Tibial artery (tissue), 4 donors: ENCODE data around the gene PTPRG.
A peak's percentile ranks its signal among the peaks of the same experiment; 100 is the strongest.

Source experiments
- DNase-seq, 2 donors: peaks; one replicate each; pipeline ENCODE4 v3.0.0-alpha.2; 2019
- H3K27ac ChIP-seq, 2 donors: fragments of 200-600 bp; sonication (generic) in 1 of 2; 1 replicate in 1 of 2; 2 replicates in 1 of 2; pipeline ENCODE4 v1.5.1; 2018 to 2019; ENCODE audit warnings: mild to moderate bottlenecking in 1 of 2
- H3K27me3 ChIP-seq, 2 donors: fragments of 200-600 bp; sonication (generic) in 1 of 2; one replicate each; pipeline versions ENCODE4 v1.5.1 to v1.6.0; 2016 to 2019
- H3K36me3 ChIP-seq, 3 donors: fragments of 200-600 bp; sonication (generic) in 2 of 3; one replicate each; pipeline ENCODE4 v1.5.1; 2016 to 2019; ENCODE audit warnings: mild to moderate bottlenecking in 2 of 3
- H3K4me1 ChIP-seq, 4 donors: fragments of 200-600 bp; sonication (generic) in 2 of 4; 1 replicate in 3 of 4; 2 replicates in 1 of 4; pipeline ENCODE4 v1.5.1; 2016 to 2019
- H3K4me3 ChIP-seq, 2 donors: fragments of 200-600 bp; sonication (generic) in 1 of 2; 1 replicate in 1 of 2; 2 replicates in 1 of 2; pipeline ENCODE4 v1.5.1; 2018 to 2019; ENCODE audit warnings: mild to moderate bottlenecking in 2 of 2
- H3K9me3 ChIP-seq, 3 donors: fragments of 200-600 bp; sonication (generic) in 1 of 3; one replicate each; pipeline ENCODE4 v1.5.1; 2016 to 2019
- CTCF ChIP-seq, 2 experiments: fragments of 200-600 bp in 1 of 2; fragments of 450-650 bp in 1 of 2; IDR thresholded peaks; one replicate each; pipeline ENCODE4 v1.5.1; 2017 to 2019; ENCODE audit warnings: antibody characterized with exemption in 2 of 2, mild to moderate bottlenecking in 1 of 2, moderate library complexity in 1 of 2
- intact Hi-C: fragments of 100-400 bp; cut with DNase I; formaldehyde crosslinking; loops from one replicate; pipeline ENCODE4 v1.15.0; 2023; ENCODE audit warnings: low total_unique reads

PTPRG gene

GRCh38 chr3:61857297-61857696, 295.9 kb downstream of the PTPRG start:
- no peaks in the 10 kb centered on the region for H3K27me3 ChIP-seq
- H3K9me3 ChIP-seq, result no peaks in the 10 kb centered on the region
- TF ChIP-seq CTCF (IDR thresholded peaks at IDR 0.05), result no peak

GRCh38 chr3:61858054-61858453, 296.7 kb downstream of the PTPRG start:
- no peak overlapping the region for H3K4me3 ChIP-seq
- intact Hi-C loops, result loop anchor here (5.0 kb wide), 1 partner anchor 324 kb away; no protein-coding TSS in a partner anchor
- peak overlapping the region in 1 of 2 donors; percentile 3 for H3K27ac ChIP-seq
- no peaks in the 10 kb centered on the region for H3K9me3 ChIP-seq
- DNase-seq, result no peak
- H3K36me3 ChIP-seq, result no peaks in the 10 kb centered on the region
- no peaks in the 10 kb centered on the region for H3K27me3 ChIP-seq
- H3K4me1 ChIP-seq, result peaks cover 0 to 84% (median 29%) of the 10 kb centered on the region in 4 donors
- TF ChIP-seq CTCF (IDR thresholded peaks at IDR 0.05), result peak; percentile 40 to 41

More at GRCh38 chr3:61857297-61857696, 295.9 kb downstream of the PTPRG start:
- Histone ChIP-seq H3K4me1 (peaks cover 0 to 77% (median 25%) of the 10 kb centered on the region in 4 donors), H3K27ac (peak overlapping the region; percentile 3 to 59), H3K4me3 (no peak overlapping the region), H3K36me3 (no peaks in the 10 kb centered on the region)
- intact Hi-C loops, result loop anchor here (5.0 kb wide), 1 partner anchor 325 kb away; no protein-coding TSS in a partner anchor
- no peak for DNase-seq

GRCh38 chr3:61861410-61861809, 300.0 kb downstream of the PTPRG start:
- Histone ChIP-seq H3K27me3 (no peaks in the 10 kb centered on the region), H3K4me1 (peaks cover 0 to 85% (median 18%) of the 10 kb centered on the region in 4 donors), H3K9me3 (no peaks in the 10 kb centered on the region), H3K36me3 (no peaks in the 10 kb centered on the region), H3K4me3 (no peak overlapping the region), H3K27ac (no peak overlapping the region)
- no peak for TF ChIP-seq CTCF (IDR thresholded peaks at IDR 0.05)
- intact Hi-C loops, result no loop called here
- DNase-seq, result no peak

- H3K4me3 ChIP-seq, result no peak overlapping the region
- no peaks in the 10 kb centered on the region for H3K9me3 ChIP-seq
- no peaks in the 10 kb centered on the region for H3K36me3 ChIP-seq
- DNase-seq, result no peak
- no peaks in the 10 kb centered on the region for H3K27me3 ChIP-seq
- intact Hi-C loops, result no loop called here
- H3K4me1 ChIP-seq, result peaks cover 0 to 72% (median 18%) of the 10 kb centered on the region in 4 donors
- TF ChIP-seq CTCF (IDR thresholded peaks at IDR 0.05), result no peak
- H3K27ac ChIP-seq, result peak overlapping the region in 1 of 2 donors; percentile 17
Measured at GRCh38 chr3:61862614-61863289, 301.4 kb downstream of the PTPRG start.

- Histone ChIP-seq H3K36me3 (no peaks in the 10 kb centered on the region), H3K27ac (peak overlapping the region in 1 of 2 donors; percentile 17), H3K4me3 (no peak overlapping the region), H3K9me3 (no peaks in the 10 kb centered on the region), H3K4me1 (peaks cover 0 to 64% (median 14%) of the 10 kb centered on the region in 4 donors), H3K27me3 (no peaks in the 10 kb centered on the region)
- no peak for DNase-seq
- no peak for TF ChIP-seq CTCF (IDR thresholded peaks at IDR 0.05)
- intact Hi-C loops, result no loop called here
Measured at GRCh38 chr3:61863579-61863978, 302.2 kb downstream of the PTPRG start.
